GM18861 (cell line): ENCODE results near the gene DAB1.

ENCODE experiments used
- ATAC-seq: cut with Tn5 transposase; IDR thresholded peaks from one replicate; pipeline ENCODE4 v1.9.1; 2021; ENCODE audit not compliant: unreplicated experiment

Gene DAB1

GRCh38 chr1:57423656-57424211 is at the start of gene DAB1:
Gene DAB1 (minus strand): TSS chr1:57424060. CDS start chr1:57291030, 133,030 bp downstream.
- ATAC-seq = no peak

- no peak for ATAC-seq
These were observed 49.6 kb upstream of the DAB1 start for GRCh38 chr1:57473448-57473847.

- no peak for ATAC-seq
These were observed 48.1 kb upstream of the DAB1 start for GRCh38 chr1:57471995-57472394.

GRCh38 chr1:57470036-57470435 is 46.2 kb upstream of the DAB1 start:
- no peak for ATAC-seq

- ATAC-seq = no peak
These were observed 45.0 kb upstream of the DAB1 start for GRCh38 chr1:57468641-57469523.

GRCh38 chr1:57467830-57468229 is 44.0 kb upstream of the DAB1 start:
- ATAC-seq = no peak

GRCh38 chr1:57464756-57465155 is 40.9 kb upstream of the DAB1 start:
- no peak for ATAC-seq

GRCh38 chr1:57463343-57463742 is 39.5 kb upstream of the DAB1 start:
- no peak for ATAC-seq

GRCh38 chr1:57461405-57461804 is 37.5 kb upstream of the DAB1 start:
- no peak for ATAC-seq

GRCh38 chr1:57451516-57451915 is 27.7 kb upstream of the DAB1 start:
- no peak for ATAC-seq

GRCh38 chr1:57450981-57451380 is 27.1 kb upstream of the DAB1 start:
- no peak for ATAC-seq

- no peak for ATAC-seq
These were observed 23.7 kb upstream of the DAB1 start for GRCh38 chr1:57447551-57447950.

GRCh38 chr1:57443004-57443403 is 19.1 kb upstream of the DAB1 start:
- ATAC-seq = no peak

GRCh38 chr1:57440096-57440495 is 16.2 kb upstream of the DAB1 start:
- ATAC-seq = no peak

- no peak for ATAC-seq
These were observed 7.5 kb upstream of the DAB1 start for GRCh38 chr1:57431400-57431799.

GRCh38 chr1:57424231-57425027 is 569 bp upstream of the DAB1 start:
- ATAC-seq = no peak

GRCh38 chr1:57423135-57423655 is 665 bp downstream of the DAB1 start:
- ATAC-seq = no peak

- ATAC-seq = no peak
These were observed 1.4 kb downstream of the DAB1 start for GRCh38 chr1:57422271-57423134.

GRCh38 chr1:57421806-57422205 is 2.1 kb downstream of the DAB1 start:
- no peak for ATAC-seq

GRCh38 chr1:57420981-57421785 is 2.7 kb downstream of the DAB1 start:
- no peak for ATAC-seq
